Prostate gland (tissue), 2 donors: Measurements from ENCODE around the gene KAZALD1.

Experiments
- CTCF ChIP-seq, 4 experiments: fragments of 200-600 bp in 2 of 4; fragments of 450-650 bp in 2 of 4; sonication (generic) in 2 of 4; IDR thresholded peaks; 1 replicate in 3 of 4; 2 replicates in 1 of 4; pipeline ENCODE4 v1.5.1; 2016 to 2019; ENCODE audit warnings: antibody characterized with exemption in 4 of 4, mild to moderate bottlenecking in 2 of 4, moderate library complexity in 2 of 4
- POLR2A ChIP-seq: fragments of 450-650 bp; IDR thresholded peaks from one replicate; pipeline ENCODE4 v1.6.1; 2016; ENCODE audit warnings: antibody characterized with exemption, mild to moderate bottlenecking
- POLR2AphosphoS5 ChIP-seq: sonication (generic); formaldehyde crosslinking; IDR thresholded peaks from one replicate; pipeline ENCODE4 v1.6.1; 2017; ENCODE audit warnings: antibody characterized with exemption

GRCh38 chr10:101073631-101074030 lies 11.8 kb downstream of the KAZALD1 start:
- TF ChIP-seq POLR2A (no peak), CTCF (IDR thresholded peaks at IDR 0.05) (no peak), POLR2AphosphoS5 (no peak)
